Kidney (tissue), 14 donors: Measurements from ENCODE around the gene R3HCC1L. TPM values are rescaled to one million over a fixed set of nuclear protein-coding genes. Genes with fewer than 3 reads are reported as not detected.
A peak's percentile ranks its signal among the peaks of the same experiment; 100 is the strongest.
"Not testable (repeated sequence)": the region's sequence is repeated elsewhere in the genome, so short reads cannot be mapped to it uniquely, and the experiment has no call there.

Experiments used
- DNase-seq, 5 donors: peaks; one replicate each; pipeline ENCODE4 v3.0.0-alpha.2; 2013 to 2020
- FAIRE-seq: peaks from 2 replicates; lab custom pipeline; 2012; peaks lifted over from hg19 to GRCh38; lab: Jason Lieb, UNC
- H3K27ac ChIP-seq, 2 donors: one replicate each; pipeline ENCODE4 v1.7.0; 2013; ENCODE audit warnings: low read depth in 2 of 2, low read length in 2 of 2, inconsistent platforms in 1 of 2
- H3K27me3 ChIP-seq: one replicate; pipeline ENCODE4 v1.7.1; 2013; ENCODE audit warnings: low read length, inconsistent platforms; ENCODE audit not compliant: control insufficient read depth, insufficient read depth
- H3K36me3 ChIP-seq, 3 donors: one replicate each; pipeline versions ENCODE4 v1.7.0 to v1.7.1; 2013; ENCODE audit warnings: low read length in 3 of 3, control low read depth in 1 of 3, inconsistent platforms in 1 of 3; ENCODE audit not compliant: insufficient read depth in 3 of 3, control insufficient read depth in 2 of 3
- H3K4me1 ChIP-seq, 3 donors: one replicate each; pipeline versions ENCODE4 v1.7.0 to v1.7.1; 2013; ENCODE audit warnings: low read length in 3 of 3, inconsistent platforms in 1 of 3, low read depth in 1 of 3; ENCODE audit not compliant: control insufficient read depth in 2 of 3, insufficient read depth in 2 of 3
- H3K4me3 ChIP-seq, 3 donors: one replicate each; pipeline versions ENCODE4 v1.7.0 to v1.8.1; 2013; ENCODE audit warnings: low read length in 3 of 3, control low read depth in 1 of 3, inconsistent platforms in 1 of 3
- H3K9ac ChIP-seq, 3 donors: one replicate each; pipeline versions ENCODE4 v1.7.0 to v1.7.1; 2013; ENCODE audit warnings: low read length in 3 of 3, control low read depth in 1 of 3, inconsistent platforms in 1 of 3
- H3K9me3 ChIP-seq, 3 donors: one replicate each; pipeline versions ENCODE4 v1.7.0 to v1.7.1; 2013; ENCODE audit warnings: low read length in 3 of 3, control low read depth in 1 of 3, inconsistent platforms in 1 of 3; ENCODE audit not compliant: control insufficient read depth in 2 of 3, insufficient read depth in 1 of 3
- CTCF ChIP-seq: IDR thresholded peaks from 3 replicates; pipeline ENCODE4 v1.5.1; 2012; ENCODE audit warnings: mild to moderate bottlenecking, moderate library complexity, borderline replicate concordance; ENCODE audit not compliant: insufficient read depth; ENCODE audit errors: extremely low read depth
- intact Hi-C: fragments of 100-400 bp; cut with DNase I; formaldehyde crosslinking; loops from one replicate; pipeline ENCODE4 v1.11.1; 2022
- polyA plus RNA-seq: library from polyadenylated mRNA; stranded (reverse); fragments of 350-450 nt; fragmentation: Illumina TruSeq; extraction: RNeasy Lipid Tissue Mini Kit (QIAGEN cat#74804); gene quantifications from one replicate; pipeline ENCODE4 v1.2.3, GENCODE V29; 2014; ENCODE audit warnings: low read depth, low replicate concordance; ENCODE audit not compliant: insufficient read depth
- total RNA-seq: library from RNA; stranded (reverse); fragmentation: NEBNext Ultra II Directional; extraction: Animal tissue kit (Norgen Biotek cat#: 25700); gene quantifications from one replicate; pipeline ENCODE4 v1.2.1, GENCODE V29; 2021
- donor health status: control.
- donor health status: control.
- donor health status: control.
- donor health status: control.
- donor health status: control.
- donor health status: DM: yes; HTN: yes; CAD: no.
- donor health status: Normal renal cell carcinoma (clear cell type).

Gene R3HCC1L
- total and polyA plus RNA-seq, 2 donors from 2014 or later: 9.7 to 17.0 TPM

GRCh38 chr10:98173260-98173659, 38.8 kb downstream of the R3HCC1L start:
- no peak overlapping the region for H3K27ac ChIP-seq
- intact Hi-C loops: no loop called here
- no peak for TF ChIP-seq CTCF

GRCh38 chr10:98182351-98182915, 48.0 kb downstream of the R3HCC1L start:
- H3K4me3 ChIP-seq, intact Hi-C loops, H3K27ac ChIP-seq, FAIRE-seq, H3K27me3 ChIP-seq, H3K9ac ChIP-seq, H3K9me3 ChIP-seq, H3K36me3 ChIP-seq, H3K4me1 ChIP-seq: not testable (repeated sequence)
- peak in 1 of 5 donors; percentile 33 for DNase-seq

More at GRCh38 chr10:98173260-98173659, 38.8 kb downstream of the R3HCC1L start:
- FAIRE-seq: no peak
- H3K4me1 ChIP-seq: no peaks in the 10 kb centered on the region
- H3K9ac ChIP-seq: no peak overlapping the region
- no peaks in the 10 kb centered on the region for H3K9me3 ChIP-seq
- no peaks in the 10 kb centered on the region for H3K27me3 ChIP-seq
- H3K36me3 ChIP-seq: no peaks in the 10 kb centered on the region
- H3K4me3 ChIP-seq: no peak overlapping the region
- DNase-seq: peak in 3 of 5 donors; percentile 12 to 49 (median 35)

- Histone ChIP-seq H3K36me3 (peaks cover 0 to 7% (median 0%) of the 10 kb centered on the region in 3 donors), H3K27ac (no peak overlapping the region), H3K9me3 (no peaks in the 10 kb centered on the region), H3K4me3 (no peak overlapping the region), H3K4me1 (no peaks in the 10 kb centered on the region), H3K27me3 (no peaks in the 10 kb centered on the region), H3K9ac (no peak overlapping the region)
- intact Hi-C loops: no loop called here
- no peak for DNase-seq
- TF ChIP-seq CTCF: no peak
- no peak for FAIRE-seq
Measured at GRCh38 chr10:98186681-98187080, 52.2 kb downstream of the R3HCC1L start.

- not testable (repeated sequence) for FAIRE-seq, H3K9me3 ChIP-seq
Measured at GRCh38 chr10:98190773-98191172, 56.3 kb downstream of the R3HCC1L start.

More at GRCh38 chr10:98190773-98191172, 56.3 kb downstream of the R3HCC1L start:
- H3K4me1 ChIP-seq, intact Hi-C loops, H3K27me3 ChIP-seq, DNase-seq, H3K36me3 ChIP-seq, H3K27ac ChIP-seq, H3K9ac ChIP-seq, H3K4me3 ChIP-seq: not testable (repeated sequence)
